Neural cell (in vitro differentiated cells): ENCODE data around the gene DLK1. TPM values are rescaled to one million over a fixed set of nuclear protein-coding genes. Genes with fewer than 3 reads are reported as not detected.

ENCODE experiments used
- H2AFZ ChIP-seq: fragments of 200-600, 300-800 bp; sonication (generic), shearing (Covaris generic); 2 replicates; pipeline ENCODE4 v1.6.0; 2014; ENCODE audit warnings: low read depth, mild to moderate bottlenecking, antibody characterized with exemption, low read length, moderate library complexity
- H3F3A ChIP-seq: fragments of 200-600 bp; shearing (Covaris generic); 2 replicates; pipeline ENCODE4 v1.6.1; 2016; ENCODE audit warnings: mild to moderate bottlenecking, moderate library complexity, mixed read lengths, antibody characterized with exemption, low read length; ENCODE audit not compliant: insufficient read depth, poor library complexity, severe bottlenecking
- H3K27ac ChIP-seq: fragments of 200-600, 300-800 bp; sonication (generic), shearing (Covaris generic); 2 replicates; pipeline ENCODE4 v1.5.1; 2014; ENCODE audit warnings: mild to moderate bottlenecking, low read length, moderate library complexity
- H3K27me3 ChIP-seq: fragments of 300-800, 200-600 bp; sonication (generic), shearing (Covaris generic); 2 replicates; pipeline ENCODE4 v1.6.0; 2014; ENCODE audit warnings: mild to moderate bottlenecking, low read depth, low read length, moderate library complexity; ENCODE audit not compliant: insufficient read depth
- H3K36me3 ChIP-seq: fragments of 300-800, 200-600 bp; sonication (generic), shearing (Covaris generic); 2 replicates; pipeline ENCODE4 v1.5.1; 2014; ENCODE audit warnings: mild to moderate bottlenecking, antibody characterized with exemption, low read length, moderate library complexity; ENCODE audit not compliant: insufficient read depth
- H3K4me2 ChIP-seq: fragments of 300-800, 200-600 bp; sonication (generic), shearing (Covaris generic); 2 replicates; pipeline ENCODE4 v1.6.0; 2014; ENCODE audit warnings: mild to moderate bottlenecking, low read length
- H3K4me3 ChIP-seq: fragments of 300-800, 200-600 bp; sonication (generic), shearing (Covaris generic); 2 replicates; pipeline ENCODE4 v1.5.1; 2014; ENCODE audit warnings: mild to moderate bottlenecking, low read length, moderate library complexity
- H3K79me2 ChIP-seq: fragments of 200-600 bp; shearing (Covaris generic); replicated peaks from 2 replicates; pipeline ENCODE4 v1.6.0; 2014; ENCODE audit warnings: mild to moderate bottlenecking, low read length, moderate library complexity; ENCODE audit not compliant: insufficient read depth
- H3K9ac ChIP-seq: fragments of 300-800, 200-600 bp; sonication (generic), shearing (Covaris generic); 2 replicates; pipeline ENCODE4 v1.6.1; 2016; ENCODE audit warnings: mild to moderate bottlenecking, low read length, mixed read lengths
- H3K9me2 ChIP-seq: fragments of 200-600 bp; shearing (Covaris generic); 2 replicates; pipeline ENCODE4 v1.6.1; 2016; ENCODE audit warnings: mild to moderate bottlenecking, low read length, mixed read lengths; ENCODE audit not compliant: insufficient read depth
- H3K9me3 ChIP-seq: fragments of 200-600, 300-800 bp; sonication (generic), shearing (Covaris generic); 2 replicates; pipeline ENCODE4 v1.6.1; 2016; ENCODE audit warnings: mild to moderate bottlenecking, mixed run types, low read length, moderate library complexity, mixed read lengths
- H4K20me1 ChIP-seq: fragments of 200-600 bp; shearing (Covaris generic); 2 replicates; pipeline ENCODE4 v1.6.1; 2016; ENCODE audit warnings: mild to moderate bottlenecking, mixed run types; ENCODE audit not compliant: insufficient read depth
- CTCF ChIP-seq: fragments of 450-650 bp; IDR thresholded peaks from 2 replicates; pipeline ENCODE4 v1.5.1; 2014; ENCODE audit warnings: antibody characterized with exemption, mild to moderate bottlenecking, moderate library complexity; ENCODE audit not compliant: poor library complexity, severe bottlenecking
- EP300 ChIP-seq: fragments of 450-650 bp; conservative IDR thresholded peaks from 2 replicates; pipeline ENCODE4 v1.6.1; 2014; ENCODE audit warnings: antibody characterized with exemption, mild to moderate bottlenecking, moderate library complexity; ENCODE audit not compliant: poor library complexity, severe bottlenecking
- EZH2 ChIP-seq: fragments of 200-600, 300-800 bp; shearing (Covaris generic), sonication (generic); IDR thresholded peaks from 2 replicates; pipeline ENCODE4 v1.6.1; 2014; ENCODE audit warnings: antibody characterized with exemption, low read length, borderline replicate concordance, mild to moderate bottlenecking; ENCODE audit not compliant: insufficient read depth, poor library complexity, severe bottlenecking
- MXI1 ChIP-seq: fragments of 450-650 bp; conservative IDR thresholded peaks from 2 replicates; pipeline ENCODE4 v1.6.1; 2014; ENCODE audit warnings: antibody characterized with exemption, mild to moderate bottlenecking; ENCODE audit not compliant: poor library complexity, severe bottlenecking
- POLR2AphosphoS5 ChIP-seq: IDR thresholded peaks from 2 replicates; pipeline ENCODE4 v1.6.1; 2012
- RAD21 ChIP-seq: fragments of 450-650 bp; conservative IDR thresholded peaks from 2 replicates; pipeline ENCODE4 v1.6.1; 2014; ENCODE audit warnings: antibody characterized with exemption, mild to moderate bottlenecking, moderate library complexity
- REST ChIP-seq: IDR thresholded peaks from 2 replicates; pipeline ENCODE4 v1.6.1; 2012; ENCODE audit warnings: borderline replicate concordance
- SMC3 ChIP-seq: fragments of 450-650 bp; conservative IDR thresholded peaks from 2 replicates; pipeline ENCODE4 v1.6.1; 2014; ENCODE audit warnings: antibody characterized with exemption, mild to moderate bottlenecking, moderate library complexity; ENCODE audit not compliant: poor library complexity
- TAF1 ChIP-seq: IDR thresholded peaks from 2 replicates; pipeline ENCODE4 v1.6.1; 2012; ENCODE audit warnings: low read depth
- polyA plus RNA-seq: library from polyadenylated mRNA; depleted of rRNA; stranded (reverse); fragments of >200 nt; gene quantifications from 2 replicates; pipeline ENCODE4 v1.2.3, GENCODE V29; 2014

DLK1 gene
- polyA plus RNA-seq, 1 donor from 2014 or later, result 6.8 TPM

- no peak overlapping the region for H3K9ac ChIP-seq
- TF ChIP-seq TAF1 (no peak), SMC3 (no peak), MXI1 (no peak), RAD21 (no peak), CTCF (no peak), REST (no peak), POLR2AphosphoS5 (no peak), EP300 (no peak), EZH2 (no peak)
- no peaks in the 10 kb centered on the region for H3K79me2 ChIP-seq
- no peak overlapping the region for H2AFZ ChIP-seq
- H4K20me1 ChIP-seq, result no peaks in the 10 kb centered on the region
- no peaks in the 10 kb centered on the region for H3K9me2 ChIP-seq
- H3K4me2 ChIP-seq, result no peak overlapping the region
- no peak overlapping the region for H3K27ac ChIP-seq
- no peak overlapping the region for H3K4me3 ChIP-seq
- no peaks in the 10 kb centered on the region for H3K27me3 ChIP-seq
- H3K36me3 ChIP-seq, result no peaks in the 10 kb centered on the region
- no peaks in the 10 kb centered on the region for H3F3A ChIP-seq
- H3K9me3 ChIP-seq, result no peaks in the 10 kb centered on the region
Measured at GRCh38 chr14:100786576-100787219, 60.0 kb downstream of the DLK1 start.

- Histone ChIP-seq H3K9ac (no peak overlapping the region), H3K27me3 (no peaks in the 10 kb centered on the region), H3K9me2 (no peaks in the 10 kb centered on the region), H3K4me3 (no peak overlapping the region), H4K20me1 (no peaks in the 10 kb centered on the region), H3K4me2 (no peak overlapping the region), H3K36me3 (no peaks in the 10 kb centered on the region), H2AFZ (no peak overlapping the region), H3K9me3 (no peaks in the 10 kb centered on the region), H3K79me2 (no peaks in the 10 kb centered on the region), H3F3A (no peaks in the 10 kb centered on the region), H3K27ac (no peak overlapping the region)
- TF ChIP-seq RAD21 (no peak), REST (no peak), EP300 (no peak), EZH2 (no peak), SMC3 (no peak), TAF1 (no peak), MXI1 (no peak), POLR2AphosphoS5 (no peak), CTCF (no peak)
Measured at GRCh38 chr14:100787659-100788058, 61.0 kb downstream of the DLK1 start.
